ENCODE measurements around the gene SYT14. TPM values are rescaled to one million over a fixed set of nuclear protein-coding genes. Genes with fewer than 3 reads are reported as not detected.

Gene SYT14
- total RNA-seq, 1 experiment from 2014 or later, result 0.07 TPM

GRCh38 chr1:209893751-209894150 is 44.3 kb upstream of the SYT14 start:
- no peaks in the 10 kb centered on the region for H3K79me2 ChIP-seq (ENCODE audit: insufficient read depth, low read length)
- RAD21 ChIA-PET (ENCODE audit: low non-redundant PET in 1 of 2, low total read pairs in 2 of 2, uncharacterized antibody in 2 of 2, unreplicated experiment in 2 of 2), result no interaction called here
- BruUV-seq (replicated peaks), result no TSS peak
- no peak for TF ChIP-seq JUND (IDR thresholded peaks at IDR 0.05)
- TF ChIP-seq MAX (IDR thresholded peaks at IDR 0.05), result no peak
- TF ChIP-seq SRF (IDR thresholded peaks at IDR 0.05; ENCODE audit: low read depth), result no peak
- TF ChIP-seq CTCF (IDR thresholded peaks at IDR 0.05 in 2 of 3, conservative IDR thresholded peaks at IDR 0.05 in 1 of 3; ENCODE audit: borderline replicate concordance in 1 of 3, insufficient read depth in 1 of 3, low read depth in 2 of 3, low read length in 2 of 3), result no peak
- TF ChIP-seq POLR2AphosphoS5 (IDR thresholded peaks at IDR 0.05; ENCODE audit: low read depth, low read length), result no peak
- TF ChIP-seq SP1 (IDR thresholded peaks at IDR 0.05; ENCODE audit: low read depth), result no peak
- TF ChIP-seq EZH2phosphoT487 (IDR thresholded peaks at IDR 0.05; ENCODE audit: borderline replicate concordance), result no peak
- no peak for TF ChIP-seq ZNF274 (IDR thresholded peaks at IDR 0.05; ENCODE audit: low read depth, low read length)
- no peak for TF ChIP-seq ELF1 (IDR thresholded peaks at IDR 0.05; ENCODE audit: borderline replicate concordance, low read depth)
- no peak for TF ChIP-seq ATF3 (IDR thresholded peaks at IDR 0.05)
- no peak for TF ChIP-seq POLR2A (IDR thresholded peaks at IDR 0.05; ENCODE audit: borderline replicate concordance, extremely low read depth, insufficient read depth, insufficient read length)
- no peak overlapping the region for H3K27ac ChIP-seq (ENCODE audit: low read depth, low read length)
- H2AFZ ChIP-seq (ENCODE audit: low read depth, low read length, poor library complexity, severe bottlenecking), result no peak overlapping the region
- no peak overlapping the region for H3K4me3 ChIP-seq (replicated peaks in 1 of 2; ENCODE audit: low read depth in 1 of 2, low read length in 2 of 2)
- H3K4me1 ChIP-seq (ENCODE audit: control insufficient read depth in 1 of 2, insufficient read depth in 2 of 2, low read length in 2 of 2), result no peaks in the 10 kb centered on the region
- no peak overlapping the region for H3K9ac ChIP-seq (ENCODE audit: low read length)
- DNase-seq (ENCODE audit: low read depth, low spot score) (no peak), ATAC-seq (no peak)
- no peaks in the 10 kb centered on the region for H3K9me2 ChIP-seq (ENCODE audit: insufficient read depth)
- intact Hi-C loops (cut with micrococcal nuclease), result no loop called here
- no peaks in the 10 kb centered on the region for H3K36me3 ChIP-seq (ENCODE audit: control insufficient read depth in 1 of 2, insufficient read depth in 2 of 2, low read length in 2 of 2)
- no peak overlapping the region for H3K4me2 ChIP-seq (ENCODE audit: low read length)
- H4K20me1 ChIP-seq (ENCODE audit: insufficient read depth), result no peaks in the 10 kb centered on the region
- POLR2A ChIA-PET, result no interaction called here
- no peaks in the 10 kb centered on the region for H3K27me3 ChIP-seq (ENCODE audit: insufficient read depth, low read length)
- H3K9me3 ChIP-seq (ENCODE audit: control insufficient read depth in 1 of 2, insufficient read depth in 1 of 2, low read depth in 1 of 2, low read length in 2 of 2), result no peaks in the 10 kb centered on the region
- CTCF ChIA-PET, result no interaction called here

Measured in HCT116 (cell line).